Stimulated activated naive CD4-positive, alpha-beta T cell treated with Interleukin-2 at 50 U/mL for 16 hours (primary cell): ENCODE data around the gene SHROOM4.

Experiments used
- DNase-seq: peaks from one replicate; lab custom pipeline; 2025; lab: John Stamatoyannopoulos, UW

SHROOM4 gene, protein sequence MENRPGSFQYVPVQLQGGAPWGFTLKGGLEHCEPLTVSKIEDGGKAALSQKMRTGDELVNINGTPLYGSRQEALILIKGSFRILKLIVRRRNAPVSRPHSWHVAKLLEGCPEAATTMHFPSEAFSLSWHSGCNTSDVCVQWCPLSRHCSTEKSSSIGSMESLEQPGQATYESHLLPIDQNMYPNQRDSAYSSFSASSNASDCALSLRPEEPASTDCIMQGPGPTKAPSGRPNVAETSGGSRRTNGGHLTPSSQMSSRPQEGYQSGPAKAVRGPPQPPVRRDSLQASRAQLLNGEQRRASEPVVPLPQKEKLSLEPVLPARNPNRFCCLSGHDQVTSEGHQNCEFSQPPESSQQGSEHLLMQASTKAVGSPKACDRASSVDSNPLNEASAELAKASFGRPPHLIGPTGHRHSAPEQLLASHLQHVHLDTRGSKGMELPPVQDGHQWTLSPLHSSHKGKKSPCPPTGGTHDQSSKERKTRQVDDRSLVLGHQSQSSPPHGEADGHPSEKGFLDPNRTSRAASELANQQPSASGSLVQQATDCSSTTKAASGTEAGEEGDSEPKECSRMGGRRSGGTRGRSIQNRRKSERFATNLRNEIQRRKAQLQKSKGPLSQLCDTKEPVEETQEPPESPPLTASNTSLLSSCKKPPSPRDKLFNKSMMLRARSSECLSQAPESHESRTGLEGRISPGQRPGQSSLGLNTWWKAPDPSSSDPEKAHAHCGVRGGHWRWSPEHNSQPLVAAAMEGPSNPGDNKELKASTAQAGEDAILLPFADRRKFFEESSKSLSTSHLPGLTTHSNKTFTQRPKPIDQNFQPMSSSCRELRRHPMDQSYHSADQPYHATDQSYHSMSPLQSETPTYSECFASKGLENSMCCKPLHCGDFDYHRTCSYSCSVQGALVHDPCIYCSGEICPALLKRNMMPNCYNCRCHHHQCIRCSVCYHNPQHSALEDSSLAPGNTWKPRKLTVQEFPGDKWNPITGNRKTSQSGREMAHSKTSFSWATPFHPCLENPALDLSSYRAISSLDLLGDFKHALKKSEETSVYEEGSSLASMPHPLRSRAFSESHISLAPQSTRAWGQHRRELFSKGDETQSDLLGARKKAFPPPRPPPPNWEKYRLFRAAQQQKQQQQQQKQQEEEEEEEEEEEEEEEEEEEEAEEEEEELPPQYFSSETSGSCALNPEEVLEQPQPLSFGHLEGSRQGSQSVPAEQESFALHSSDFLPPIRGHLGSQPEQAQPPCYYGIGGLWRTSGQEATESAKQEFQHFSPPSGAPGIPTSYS (N-terminal part only)

DNA sequence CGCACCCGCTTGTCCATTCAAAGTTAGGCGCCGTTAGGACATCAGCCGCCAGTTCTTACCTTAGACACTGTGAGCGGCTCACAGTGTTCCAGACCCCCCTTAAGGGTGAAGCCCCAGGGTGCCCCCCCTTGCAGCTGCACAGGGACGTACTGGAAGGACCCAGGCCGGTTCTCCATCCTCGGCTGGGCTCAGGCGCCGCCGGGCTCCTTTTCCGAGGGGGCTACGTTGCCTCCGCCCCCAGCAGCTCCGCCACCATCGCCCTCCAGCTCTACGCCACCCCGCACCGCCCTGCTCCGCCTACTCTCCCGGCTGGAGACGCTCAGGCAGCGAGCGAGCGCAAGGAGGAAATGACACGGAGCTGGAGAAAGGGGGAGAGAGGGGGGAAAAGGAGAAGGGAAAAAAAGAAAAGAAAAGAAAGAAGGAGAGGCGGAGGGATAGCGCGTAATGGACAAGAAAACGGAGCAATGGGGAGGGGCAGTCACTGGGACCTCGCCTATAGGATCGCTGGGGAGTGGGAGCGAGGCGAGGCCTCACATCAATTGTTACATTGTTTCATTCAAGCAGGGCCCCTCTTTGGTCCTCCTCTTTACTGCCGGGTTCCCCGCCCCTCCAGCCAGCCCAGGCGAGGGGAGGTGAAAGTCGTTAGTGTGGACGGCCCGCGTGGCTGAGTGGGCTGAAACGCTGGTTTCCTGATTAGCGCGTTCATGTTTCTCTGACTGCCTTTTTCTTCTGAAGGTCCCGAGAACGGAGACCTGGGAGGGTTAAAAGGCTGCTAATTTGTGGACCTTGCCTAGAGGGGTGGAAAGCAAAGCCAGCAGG is at the start of gene SHROOM4:
SHROOM4 (minus strand) TSS at position 352 of the 819 bp plus-strand sequence; CDS start at position 176, 176 bp downstream.
- DNase-seq = no peak

DNA sequence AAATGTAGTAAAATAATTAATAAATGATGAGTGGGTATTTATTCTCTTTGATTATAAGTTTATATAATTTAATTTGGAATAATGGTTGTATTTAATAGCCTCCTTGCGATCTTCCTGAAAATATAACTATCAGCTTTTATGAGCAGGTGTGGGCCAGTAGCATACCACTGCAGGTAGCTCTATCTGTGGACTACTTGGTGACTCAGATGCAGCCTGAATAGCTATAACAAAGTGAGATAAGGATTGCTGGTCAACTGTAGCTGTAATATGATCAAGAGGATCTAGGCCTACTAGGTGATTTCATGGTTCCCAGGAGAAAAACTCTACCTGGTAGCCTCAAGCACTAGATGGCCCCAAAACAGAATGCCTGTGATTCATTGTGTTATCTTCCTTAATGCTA is 49.5 kb upstream of the SHROOM4 start:
- no peak for DNase-seq

DNA sequence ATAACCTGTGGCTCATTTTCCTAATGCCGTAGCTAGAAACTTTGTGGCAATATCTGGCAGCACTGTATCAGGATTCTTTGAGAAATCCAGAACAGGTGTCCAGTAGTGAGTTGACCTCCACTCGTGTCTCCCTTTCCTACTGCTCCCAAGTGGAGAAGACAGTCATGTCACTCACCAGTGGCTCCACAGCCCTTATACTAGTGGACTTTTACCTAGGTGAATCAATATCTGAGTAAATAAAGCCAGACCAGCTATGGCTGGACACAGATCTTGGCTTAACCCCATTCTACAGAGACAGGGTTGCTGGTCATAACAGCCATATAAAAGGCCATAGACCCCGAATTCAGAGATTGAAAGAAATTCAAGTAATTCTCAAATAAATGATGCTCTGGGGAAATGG is 46.5 kb upstream of the SHROOM4 start:
- DNase-seq = no peak

DNA sequence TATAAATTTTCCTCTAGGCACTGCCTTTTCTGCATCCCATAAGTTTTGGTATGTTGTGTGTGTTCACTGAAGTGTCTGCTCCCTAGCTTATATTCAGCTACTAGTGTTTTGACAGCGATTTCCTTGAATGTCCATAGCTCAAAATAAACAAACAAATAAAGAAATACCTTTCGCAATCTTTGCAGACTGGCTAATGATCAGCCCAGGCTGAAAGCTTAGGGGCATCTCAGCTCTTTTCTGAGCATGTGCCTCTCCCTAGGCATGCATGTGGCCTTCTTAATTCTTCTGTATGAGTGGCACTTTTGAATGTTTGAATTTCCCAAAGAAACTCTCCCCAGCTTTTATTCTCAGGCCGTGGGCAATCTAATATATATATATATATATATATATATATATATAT is 44.6 kb upstream of the SHROOM4 start:
- no peak for DNase-seq

DNA sequence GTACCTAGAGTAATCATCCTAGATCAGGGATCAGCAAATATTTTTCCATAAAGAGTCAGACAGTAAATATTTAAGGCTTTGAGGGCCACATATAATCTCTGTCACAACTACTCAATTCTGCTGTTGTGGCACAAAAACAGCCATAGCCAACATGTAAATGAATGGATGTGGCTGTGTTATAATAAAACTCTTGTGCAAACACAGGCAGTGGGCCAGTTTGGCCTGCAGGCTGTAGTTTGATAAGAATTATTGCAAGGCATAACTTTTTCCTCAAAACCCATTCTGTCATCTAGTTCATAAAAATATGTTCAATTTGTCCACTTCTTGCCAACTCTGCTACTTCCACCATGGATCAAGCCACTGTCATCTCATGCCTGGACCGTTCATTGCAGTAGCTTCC is 39.4 kb upstream of the SHROOM4 start:
- DNase-seq = no peak

DNA sequence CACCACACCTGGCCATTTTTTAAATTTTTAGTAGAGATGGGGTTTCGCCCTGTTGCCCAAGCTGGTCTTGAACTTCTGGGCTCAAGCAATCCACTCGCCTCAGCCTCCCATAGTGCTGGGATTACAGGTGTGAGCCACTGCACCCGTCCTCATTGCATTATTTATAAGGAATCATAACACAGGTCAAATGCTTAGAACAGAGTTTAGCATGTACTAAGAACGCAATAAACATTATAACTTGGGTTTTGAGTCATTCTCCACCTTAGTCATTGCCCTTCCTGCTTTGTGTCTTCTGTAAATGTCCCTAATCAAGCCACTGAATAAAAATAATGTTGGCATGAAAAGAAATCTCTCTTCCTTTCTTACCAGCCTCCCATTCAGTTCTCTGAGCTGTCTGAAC is 38.5 kb upstream of the SHROOM4 start:
- no peak for DNase-seq

DNA sequence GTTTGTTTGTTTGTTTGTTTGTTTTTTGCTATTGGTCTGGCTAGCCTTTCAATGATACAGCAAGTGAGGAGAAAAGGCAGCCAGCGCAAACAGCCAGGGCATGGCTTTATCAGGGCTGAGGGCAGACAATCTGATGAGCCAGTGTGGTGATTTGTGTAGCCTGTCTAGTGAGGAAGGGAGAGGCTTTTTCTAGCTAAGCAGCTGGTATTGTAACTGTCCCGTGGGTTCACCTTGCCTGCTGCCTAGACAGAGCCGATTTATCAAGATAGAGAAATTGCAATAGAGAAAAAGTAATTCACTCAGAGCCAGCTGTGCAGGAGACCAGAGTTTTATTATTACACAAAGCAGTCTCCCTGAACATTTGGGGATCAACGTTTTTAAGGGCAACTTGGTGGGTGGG is 28.2 kb upstream of the SHROOM4 start:
- no peak for DNase-seq

DNA sequence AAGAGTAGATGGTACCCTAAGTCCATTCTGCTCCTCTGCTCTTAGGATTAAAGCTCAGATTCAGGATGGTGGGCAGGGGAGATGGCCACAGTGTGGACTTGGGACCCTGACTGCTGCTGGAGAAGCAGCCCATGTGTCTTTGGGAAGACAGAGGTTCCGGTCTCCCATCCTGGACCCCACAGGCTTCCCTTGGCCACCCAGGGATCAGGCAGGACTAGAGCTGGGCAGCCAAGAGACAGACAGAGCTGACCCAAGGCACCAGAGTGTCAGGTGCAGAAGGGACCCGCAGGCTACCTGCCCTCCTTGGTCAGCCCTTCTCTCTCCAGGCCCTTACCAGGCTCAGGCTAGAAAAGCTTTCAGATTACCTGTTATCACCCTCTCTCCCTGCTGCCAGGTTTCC is 25.7 kb upstream of the SHROOM4 start:
- DNase-seq = no peak

DNA sequence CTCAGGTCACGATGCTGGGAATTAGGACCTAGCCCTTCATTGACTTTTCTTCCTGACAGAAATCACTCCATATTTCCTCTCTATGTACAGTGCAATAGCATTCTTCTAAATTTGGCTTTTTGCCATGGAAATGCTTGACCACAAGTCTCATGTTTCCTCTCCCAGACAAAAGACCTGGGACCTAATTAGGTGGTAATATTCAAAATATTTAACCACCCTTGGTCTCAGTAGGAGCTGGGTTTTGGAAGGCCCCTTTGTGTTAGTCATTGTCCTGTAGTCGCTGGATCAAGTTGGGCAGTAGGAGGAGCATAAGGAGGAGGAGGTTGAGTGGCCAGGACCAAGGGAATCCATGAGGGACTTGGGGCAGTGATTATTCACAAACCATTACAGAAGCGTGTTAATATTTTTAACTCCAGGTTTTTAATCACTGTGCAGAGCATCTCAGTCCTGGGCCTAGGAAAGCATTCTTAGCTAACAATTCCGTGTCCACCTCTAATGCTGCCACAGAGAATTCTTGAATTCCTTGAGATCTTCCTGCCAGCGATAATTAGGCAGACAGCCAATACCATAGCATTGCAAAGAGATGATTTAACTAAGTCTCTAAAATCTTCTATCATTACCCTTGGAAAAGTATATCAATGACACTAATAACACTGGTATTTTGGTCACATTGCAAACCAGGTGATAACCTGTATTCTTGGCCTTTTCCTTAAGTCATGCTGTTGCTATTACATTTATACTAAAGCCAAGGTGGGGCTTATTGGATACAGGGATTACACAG is 25.0 kb upstream of the SHROOM4 start:
- no peak for DNase-seq

DNA sequence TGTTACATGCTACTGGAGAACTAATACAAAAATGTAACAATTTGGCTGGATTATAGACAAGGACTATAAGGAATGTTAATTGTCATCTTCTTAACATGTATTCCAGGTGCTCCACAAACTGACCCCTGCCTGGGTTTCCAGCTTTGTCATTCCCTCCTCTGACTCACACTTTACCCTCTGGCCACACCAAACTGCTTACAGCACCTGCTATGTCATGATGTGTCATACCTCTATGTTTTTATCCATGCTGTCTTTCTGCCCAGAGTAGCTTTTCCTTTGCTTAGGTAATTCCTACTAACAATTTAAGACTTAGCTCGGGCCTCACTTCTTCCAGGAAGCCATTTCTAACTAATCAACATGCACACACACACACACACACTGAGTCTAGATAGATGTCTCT is 14.0 kb upstream of the SHROOM4 start:
- DNase-seq = no peak

DNA sequence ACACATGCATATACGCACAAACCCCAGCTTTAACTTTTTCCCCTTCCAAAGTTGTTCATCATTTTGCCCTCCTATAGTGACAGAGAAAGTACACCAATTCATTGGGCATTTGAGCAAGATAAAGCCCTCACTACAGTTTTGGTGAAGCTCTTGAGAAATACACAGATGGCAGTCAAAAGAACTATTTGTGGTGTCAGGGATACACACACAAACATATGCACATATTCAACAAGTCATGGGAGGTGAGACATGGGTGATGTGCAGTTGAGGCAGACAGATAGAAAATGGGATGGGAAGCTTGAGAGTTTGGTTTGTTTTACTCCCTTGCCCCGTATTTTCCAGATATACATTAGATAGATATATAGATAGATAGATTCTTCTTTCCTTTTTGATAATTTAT is 11.8 kb upstream of the SHROOM4 start:
- no peak for DNase-seq

DNA sequence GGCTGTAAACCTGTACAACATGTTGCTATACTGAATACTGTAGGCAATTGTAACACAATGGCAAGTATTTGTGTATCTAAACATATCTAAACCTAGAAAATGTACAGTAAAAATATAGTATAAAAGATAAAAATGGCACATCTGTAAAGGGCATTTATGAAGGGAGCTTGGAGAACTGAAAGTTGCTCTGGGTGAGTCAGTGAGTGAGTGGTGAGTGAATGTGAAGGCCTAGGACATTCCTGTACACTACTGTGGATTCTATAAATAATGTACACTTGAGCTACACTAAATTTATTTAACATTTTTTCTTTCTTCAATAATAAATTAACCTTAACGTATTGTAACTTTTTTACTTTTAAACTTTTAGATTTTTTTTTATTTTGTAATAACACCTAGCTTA is 5.0 kb upstream of the SHROOM4 start:
- no peak for DNase-seq

DNA sequence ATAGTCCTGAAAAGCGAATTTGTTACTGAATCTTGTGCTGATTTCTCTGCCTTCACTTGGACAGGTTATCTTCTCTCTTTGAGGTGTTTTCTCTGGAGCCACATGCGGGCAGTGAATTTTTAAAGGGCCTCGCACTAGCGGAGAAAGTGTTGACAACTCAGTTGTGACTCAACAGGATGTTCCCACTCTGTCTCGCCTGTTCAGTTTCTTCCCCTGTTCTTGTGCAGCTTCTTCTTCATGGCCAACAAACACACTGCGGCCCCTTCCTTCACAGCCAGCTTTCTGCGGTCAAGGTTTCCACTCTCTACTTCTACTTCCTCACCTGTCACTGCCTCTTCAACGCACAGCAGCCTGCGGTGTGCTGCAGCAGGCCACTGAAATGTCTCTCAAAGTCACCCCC is 1.1 kb upstream of the SHROOM4 start:
- no peak for DNase-seq

DNA sequence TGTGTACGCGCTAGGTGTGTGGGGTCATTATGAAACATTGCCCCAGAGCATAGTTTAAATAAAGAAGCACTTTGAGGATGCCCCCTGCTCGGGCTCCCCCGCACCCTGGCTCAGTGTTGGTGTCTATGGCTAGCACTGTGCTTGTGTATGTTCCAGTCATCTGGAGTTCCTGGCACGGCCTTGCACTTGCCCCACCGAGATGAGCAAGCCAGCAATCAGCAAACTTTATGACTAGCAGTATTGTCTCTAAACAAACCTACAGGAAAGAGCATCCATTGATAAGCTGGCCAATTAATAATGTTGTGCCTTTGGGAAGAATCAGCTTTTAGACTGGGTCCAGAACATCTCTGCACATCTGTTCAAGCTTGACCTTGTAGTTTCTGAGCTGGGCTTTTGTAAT is 707 bp upstream of the SHROOM4 start:
- DNase-seq = no peak

DNA sequence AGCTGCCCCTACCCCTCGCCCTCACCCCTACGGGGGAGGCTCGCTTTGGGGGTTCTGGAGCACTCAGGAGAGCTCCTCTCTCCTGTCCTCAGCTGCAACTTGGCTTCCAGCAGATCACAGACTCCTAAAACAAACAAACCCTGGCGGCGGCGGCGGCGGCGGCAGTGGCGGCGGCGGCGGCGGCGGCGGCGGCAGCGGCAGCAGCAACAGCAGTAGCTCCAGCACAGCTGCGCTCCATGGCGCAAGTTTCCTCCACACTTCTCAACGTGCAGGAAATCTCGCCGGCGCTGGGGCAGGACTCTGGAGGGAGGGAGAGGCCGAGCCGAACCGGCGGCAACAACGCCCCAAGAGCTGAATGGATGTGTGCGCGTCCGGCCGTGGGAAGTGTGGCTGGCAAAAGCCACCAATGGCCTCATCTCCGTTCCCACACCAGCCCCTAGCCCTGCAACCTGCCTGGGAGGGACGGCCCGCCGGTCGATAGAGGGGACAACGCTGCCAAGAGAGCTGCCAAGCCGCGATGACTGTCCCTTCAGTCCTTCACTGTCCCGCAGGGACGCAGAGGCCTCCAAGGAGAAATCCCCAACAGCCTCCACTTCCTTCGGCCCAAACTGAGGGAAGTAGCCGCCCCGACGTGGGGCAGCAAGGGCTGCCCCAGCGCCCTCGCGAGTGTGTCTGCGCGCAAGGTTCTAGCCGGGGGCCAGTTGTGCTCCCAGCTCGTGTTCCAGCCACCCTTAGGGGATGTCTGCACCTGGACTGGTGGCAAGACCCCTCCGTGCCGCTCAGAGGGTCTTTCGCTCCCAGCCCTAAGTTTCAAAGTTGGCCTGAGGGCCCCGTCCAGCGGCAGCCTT is 775 bp downstream of the SHROOM4 start:
- no peak for DNase-seq

DNA sequence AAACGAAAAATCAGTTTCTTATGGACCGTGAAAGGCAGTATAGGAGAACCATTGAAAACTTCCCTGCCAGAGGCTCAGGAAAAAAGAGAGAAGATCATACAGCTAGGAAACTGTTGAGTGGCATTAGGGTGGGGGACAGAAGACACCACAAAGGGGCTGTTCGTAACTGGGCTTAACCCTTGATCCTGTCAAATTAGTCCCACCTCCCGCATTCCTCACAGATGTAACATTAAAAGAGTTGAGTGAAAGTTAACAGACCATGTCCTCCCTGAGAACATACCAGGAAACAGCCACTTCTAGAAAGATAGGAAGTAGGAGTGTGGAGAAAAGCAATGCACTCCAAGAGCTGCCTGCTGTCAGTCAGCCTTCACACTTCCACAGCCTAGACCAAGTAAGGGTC is 8.7 kb downstream of the SHROOM4 start:
- no peak for DNase-seq

DNA sequence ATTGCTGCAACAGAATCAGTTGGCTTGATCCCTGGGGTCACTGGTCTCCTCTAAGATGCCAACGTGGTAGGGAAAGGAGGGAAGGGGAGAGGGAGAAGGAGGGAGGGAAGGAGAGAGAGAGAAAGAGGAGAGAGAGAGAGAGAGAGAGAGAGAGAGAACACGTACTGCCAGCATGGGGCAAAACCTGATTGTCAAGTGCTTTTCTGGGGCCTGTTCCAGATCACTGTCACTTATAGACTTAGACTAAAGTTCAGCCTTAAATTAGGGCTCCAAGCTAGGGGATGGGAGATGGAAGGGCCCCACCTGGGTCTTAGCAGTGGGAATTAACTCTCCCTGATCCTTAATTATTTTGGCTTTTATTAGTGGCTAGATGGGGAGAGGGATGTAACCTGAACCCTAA is 12.9 kb downstream of the SHROOM4 start:
- DNase-seq = no peak

DNA sequence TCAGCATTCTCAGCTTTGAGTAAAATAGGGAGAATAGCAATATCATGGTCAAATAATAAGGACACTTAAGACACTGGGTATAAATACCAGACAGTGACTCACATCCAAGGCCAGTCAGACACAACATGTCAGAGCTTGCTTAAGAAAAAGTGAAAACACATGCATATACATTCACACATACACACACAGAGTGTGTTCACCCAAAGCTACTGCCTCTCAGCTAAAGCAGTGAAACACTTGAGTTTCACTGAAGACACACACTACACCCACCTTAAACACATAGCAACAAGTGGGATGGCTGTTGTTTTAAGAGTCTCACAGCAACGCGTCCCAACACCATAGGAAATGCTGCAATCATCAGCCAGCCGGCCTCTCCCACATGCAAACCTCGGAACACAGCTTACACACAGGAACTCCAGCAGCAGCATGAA is 14.4 kb downstream of the SHROOM4 start:
- DNase-seq = no peak

DNA sequence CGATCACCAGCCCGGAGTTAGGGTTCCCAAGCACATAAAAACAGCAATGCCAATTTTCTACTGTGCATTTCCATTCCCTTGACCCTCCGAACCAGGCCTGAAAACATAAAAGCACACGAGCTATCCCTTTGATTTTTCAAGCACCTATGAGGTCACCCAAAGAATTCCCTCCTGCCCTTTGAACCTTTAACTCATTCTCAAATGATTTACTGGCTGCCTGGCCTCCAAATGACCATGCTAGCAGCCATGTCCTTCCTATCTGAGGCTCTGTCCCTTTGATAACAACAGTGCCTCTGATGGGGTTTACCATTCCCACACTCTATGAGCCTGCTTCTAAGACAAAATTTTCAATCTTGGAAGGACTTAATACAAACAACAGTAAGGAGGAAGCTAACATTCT is 15.2 kb downstream of the SHROOM4 start:
- DNase-seq = no peak

DNA sequence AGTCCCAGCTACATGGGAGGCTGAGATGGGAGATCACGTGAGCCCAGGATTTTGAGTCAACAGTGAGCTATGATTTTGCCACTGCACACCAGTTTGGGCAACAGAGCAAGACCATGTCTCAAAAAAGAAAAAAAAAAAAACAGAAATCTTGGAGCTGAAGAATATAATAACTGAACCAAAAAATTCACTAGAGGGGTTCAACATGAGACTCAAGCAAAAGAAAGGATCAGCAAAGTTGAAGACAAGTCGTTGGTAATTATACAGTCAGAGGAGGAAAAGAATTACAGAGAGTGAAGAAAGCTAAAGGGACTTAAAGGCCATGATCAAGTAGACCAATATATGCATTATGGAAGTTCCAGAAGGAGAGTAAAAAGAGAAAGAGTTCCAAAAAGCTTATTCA is 26.9 kb downstream of the SHROOM4 start:
- no peak for DNase-seq
